ENCODE measurements around the gene BCL3.
"Not testable (repeated sequence)": the region's sequence is repeated elsewhere in the genome, so short reads cannot be mapped to it uniquely, and the experiment has no call there.

The BCL3 gene

DNA sequence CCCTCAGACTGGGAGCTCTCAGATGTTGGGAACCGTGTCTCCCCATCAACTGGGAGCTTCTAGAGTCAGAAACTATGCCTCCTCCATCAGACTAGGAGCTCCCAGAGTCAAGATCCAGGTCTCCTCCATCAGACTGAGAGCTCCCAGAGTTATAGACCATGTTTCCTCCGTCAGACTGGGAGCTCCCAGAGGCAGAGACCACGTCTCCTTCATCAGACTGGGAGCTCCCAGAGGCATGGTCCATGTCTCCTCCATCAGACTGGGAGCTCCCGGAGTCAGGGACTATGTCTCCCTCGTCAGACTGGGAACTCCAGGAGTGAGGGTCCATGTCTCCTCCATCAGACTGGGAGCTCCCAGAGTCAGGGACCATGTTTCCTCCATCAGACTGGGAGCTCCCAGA is 39.6 kb upstream of the BCL3 start:
- no peak overlapping the region for H3K27ac ChIP-seq (ENCODE audit: extremely low read depth, low read depth, low read length)
- POLR2A ChIA-PET, result no interaction called here
- H3K4me3 ChIP-seq (ENCODE audit: low read depth, low read length), result no peak overlapping the region
- no peaks in the 10 kb centered on the region for H3K4me1 ChIP-seq (ENCODE audit: control insufficient read depth, insufficient read depth, low read length)
- CTCF ChIA-PET, result interaction anchor here (0.7 to 8.1 kb wide), 7 partner anchors 15 to 435 kb away, joined by 3 to 66 read pairs (median 4); no protein-coding TSS in a partner anchor
- TF ChIP-seq ZNF202 (tag by site-specific recombination; IDR thresholded peaks at IDR 0.05; ENCODE audit: borderline replicate concordance), result no peak
- no peak for TF ChIP-seq ZNF302 (tag by site-specific recombination; IDR thresholded peaks at IDR 0.05; ENCODE audit: low read depth)
- TF ChIP-seq ZNF155 (tag by site-specific recombination; IDR thresholded peaks at IDR 0.05), result no peak
- no peak for TF ChIP-seq ZNF175 (tag by site-specific recombination; IDR thresholded peaks at IDR 0.05)
- TF ChIP-seq, protein P1, sequence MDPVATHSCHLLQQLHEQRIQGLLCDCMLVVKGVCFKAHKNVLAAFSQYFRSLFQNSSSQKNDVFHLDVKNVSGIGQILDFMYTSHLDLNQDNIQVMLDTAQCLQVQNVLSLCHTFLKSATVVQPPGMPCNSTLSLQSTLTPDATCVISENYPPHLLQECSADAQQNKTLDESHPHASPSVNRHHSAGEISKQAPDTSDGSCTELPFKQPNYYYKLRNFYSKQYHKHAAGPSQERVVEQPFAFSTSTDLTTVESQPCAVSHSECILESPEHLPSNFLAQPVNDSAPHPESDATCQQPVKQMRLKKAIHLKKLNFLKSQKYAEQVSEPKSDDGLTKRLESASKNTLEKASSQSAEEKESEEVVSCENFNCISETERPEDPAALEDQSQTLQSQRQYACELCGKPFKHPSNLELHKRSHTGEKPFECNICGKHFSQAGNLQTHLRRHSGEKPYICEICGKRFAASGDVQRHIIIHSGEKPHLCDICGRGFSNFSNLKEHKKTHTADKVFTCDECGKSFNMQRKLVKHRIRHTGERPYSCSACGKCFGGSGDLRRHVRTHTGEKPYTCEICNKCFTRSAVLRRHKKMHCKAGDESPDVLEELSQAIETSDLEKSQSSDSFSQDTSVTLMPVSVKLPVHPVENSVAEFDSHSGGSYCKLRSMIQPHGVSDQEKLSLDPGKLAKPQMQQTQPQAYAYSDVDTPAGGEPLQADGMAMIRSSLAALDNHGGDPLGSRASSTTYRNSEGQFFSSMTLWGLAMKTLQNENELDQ (tag by site-specific recombination; IDR thresholded peaks at IDR 0.05; ENCODE audit: low read depth), result no peak
- TF ChIP-seq ZNF426 (tag by site-specific recombination; IDR thresholded peaks at IDR 0.05), result no peak
- no peak for TF ChIP-seq ZNF544 (tag by site-specific recombination; IDR thresholded peaks at IDR 0.05)
- no peaks in the 10 kb centered on the region for H3K36me3 ChIP-seq (ENCODE audit: control insufficient read depth in 2 of 2, insufficient read depth in 1 of 2, low read length in 2 of 2)
- no peaks in the 10 kb centered on the region for H3K9me3 ChIP-seq (ENCODE audit: control insufficient read depth, insufficient read depth, low read depth, low read length)

DNA sequence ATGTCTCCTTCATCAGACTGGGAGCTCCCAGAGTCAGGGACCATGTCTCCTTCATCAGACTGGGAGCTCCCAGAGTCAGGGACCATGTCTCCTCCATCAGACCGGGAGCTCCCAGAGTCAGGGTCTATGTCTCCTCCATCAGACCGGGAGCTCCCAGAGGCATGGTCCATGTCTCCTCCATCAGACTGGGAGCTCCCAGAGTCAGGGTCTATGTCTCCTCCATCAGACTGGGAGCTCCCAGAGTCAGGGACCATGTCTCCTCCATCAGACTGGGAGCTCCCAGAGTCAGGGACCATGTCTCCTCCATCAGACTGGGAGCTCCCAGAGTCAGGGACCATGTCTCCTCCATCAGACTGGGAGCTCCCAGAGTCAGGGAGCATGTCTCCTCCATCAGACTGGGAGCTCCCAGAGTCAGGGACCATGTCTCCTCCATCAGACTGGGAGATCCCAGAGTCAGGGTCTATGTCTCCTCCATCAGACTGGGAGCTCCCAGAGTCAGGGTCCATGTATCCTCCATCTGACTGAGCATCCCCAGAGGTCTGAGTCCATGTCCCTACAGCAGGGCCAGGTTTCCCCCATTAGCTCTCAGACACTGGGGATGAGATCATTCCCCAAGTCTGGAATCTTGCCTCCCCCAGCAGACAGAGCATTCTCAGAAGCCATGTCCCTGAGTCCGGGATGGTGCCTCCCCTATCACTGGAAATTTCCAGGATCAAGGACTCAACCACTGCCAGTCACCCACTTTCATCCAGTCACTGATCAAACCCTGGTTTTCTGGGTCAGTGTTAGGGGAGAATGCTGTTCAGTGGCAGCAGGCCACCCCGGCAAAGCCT is 38.9 kb upstream of the BCL3 start:
- CTCF ChIA-PET, result interaction anchor here (0.6 to 8.1 kb wide), 8 partner anchors 14 to 434 kb away, joined by 3 to 66 read pairs (median 4); no protein-coding TSS in a partner anchor
- POLR2A ChIA-PET; H3K4me3 ChIP-seq (ENCODE audit: low read depth, low read length); H3K27ac ChIP-seq (ENCODE audit: extremely low read depth, low read depth, low read length); H3K4me1 ChIP-seq (ENCODE audit: control insufficient read depth, insufficient read depth, low read length); H3K9me3 ChIP-seq (ENCODE audit: control insufficient read depth, insufficient read depth, low read depth, low read length); H3K36me3 ChIP-seq (ENCODE audit: control insufficient read depth in 2 of 2, insufficient read depth in 1 of 2, low read length in 2 of 2): not testable (repeated sequence)

DNA sequence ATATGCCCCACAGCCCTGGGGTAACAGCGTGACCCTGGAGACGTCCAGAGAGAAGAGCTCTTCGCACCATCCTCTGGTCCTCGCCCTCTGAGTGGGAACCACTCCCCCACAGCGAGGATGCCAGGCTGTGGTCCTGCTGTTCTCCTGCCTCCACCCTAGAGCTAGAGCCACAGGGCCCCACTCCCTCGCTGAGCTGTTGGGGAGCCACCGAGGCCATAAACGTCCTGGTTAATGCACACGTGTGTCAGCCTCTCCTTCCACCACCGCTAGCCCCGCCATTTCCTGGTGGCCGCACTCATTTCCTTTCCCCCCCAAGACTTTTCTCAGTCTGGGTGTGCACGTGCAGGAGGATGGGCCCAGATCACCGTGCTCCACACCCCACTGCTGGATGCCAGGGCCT is 38.0 kb upstream of the BCL3 start:
- Histone ChIP-seq H3K9me3 (ENCODE audit: control insufficient read depth, insufficient read depth, low read depth, low read length) (no peaks in the 10 kb centered on the region), H3K4me1 (ENCODE audit: control insufficient read depth, insufficient read depth, low read length) (no peaks in the 10 kb centered on the region), H3K36me3 (ENCODE audit: control insufficient read depth in 2 of 2, insufficient read depth in 1 of 2, low read length in 2 of 2) (no peaks in the 10 kb centered on the region), H3K4me3 (ENCODE audit: low read depth, low read length) (no peak overlapping the region), H3K27ac (ENCODE audit: extremely low read depth, low read depth, low read length) (no peak overlapping the region)
- TF ChIP-seq BCL6B (tag by site-specific recombination; IDR thresholded peaks at IDR 0.05) (no peak), ZBTB8A (tag by site-specific recombination; IDR thresholded peaks at IDR 0.05) (no peak), ZNF670 (tag by site-specific recombination; IDR thresholded peaks at IDR 0.05; ENCODE audit: low read depth) (no peak), ZNF366 (tag by site-specific recombination; conservative IDR thresholded peaks at IDR 0.05) (no peak), ZNF416 (tag by site-specific recombination; IDR thresholded peaks at IDR 0.05) (no peak), ZNF391 (tag by site-specific recombination; IDR thresholded peaks at IDR 0.05; ENCODE audit: borderline replicate concordance, low read depth) (no peak), ZNF362 (tag by site-specific recombination; IDR thresholded peaks at IDR 0.05) (no peak), ZNF704 (tag by site-specific recombination; IDR thresholded peaks at IDR 0.05) (no peak)
- ChIA-PET CTCF (interaction anchor here (0.6 to 8.1 kb wide), 5 partner anchors 13 to 54 kb away, joined by 3 to 66 read pairs (median 5); no protein-coding TSS in a partner anchor), POLR2A (no interaction called here)
